Measurements from ENCODE around the gene DENR. TPM values are rescaled to one million over a fixed set of nuclear protein-coding genes. Genes with fewer than 3 reads are reported as not detected.

The DENR gene
- total and polyA plus RNA-seq, 2 of the 13 experiments (the other 11 are each of a cell fraction or from before 2014, with no cell fraction given), result 30.0 to 59.1 TPM

GRCh38 chr12:122730215-122731014, 22.2 kb upstream of the DENR start, which contains the start of gene HCAR1 (continued):
- 0 out of 2 replicates have a peak, but pooled peaks have one; percentile 3 for TF ChIP-seq SOX5 (CRISPR knock-in tag; IDR thresholded peaks at IDR 0.05; ENCODE audit: borderline replicate concordance)
- no peak for TF ChIP-seq MYPOP (CRISPR knock-in tag; IDR thresholded peaks at IDR 0.05)
- no peak for TF ChIP-seq CBX2 (IDR thresholded peaks at IDR 0.05; ENCODE audit: low read depth, low read length)
- TF ChIP-seq CBX2 (CRISPR knock-in tag; IDR thresholded peaks at IDR 0.05; ENCODE audit: low read depth), result no peak
- TF ChIP-seq ZNF7 (CRISPR knock-in tag; IDR thresholded peaks at IDR 0.05), result no peak
- TF ChIP-seq ZNF75D (CRISPR knock-in tag; IDR thresholded peaks at IDR 0.05; ENCODE audit: borderline replicate concordance), result no peak
- TF ChIP-seq SOX6 (IDR thresholded peaks at IDR 0.05), result no peak
- TF ChIP-seq SOX6 (CRISPR knock-in tag; IDR thresholded peaks at IDR 0.05), result 0 out of 2 replicates have a peak, but pooled peaks have one; percentile 19
- no peak for TF ChIP-seq KLF13 (CRISPR knock-in tag; IDR thresholded peaks at IDR 0.05)
- no peak for TF ChIP-seq MTERF4 (CRISPR knock-in tag; IDR thresholded peaks at IDR 0.05)
- TF ChIP-seq ZNF776 (CRISPR knock-in tag; IDR thresholded peaks at IDR 0.05), result no peak; the same call in 1 of the 2 replicates
- TF ChIP-seq MEIS1 (CRISPR knock-in tag; IDR thresholded peaks at IDR 0.05; ENCODE audit: borderline replicate concordance), result no peak
- no peak for TF ChIP-seq ZBTB1 (CRISPR knock-in tag; IDR thresholded peaks at IDR 0.05; ENCODE audit: borderline replicate concordance)
- TF ChIP-seq ZNF362 (CRISPR knock-in tag; IDR thresholded peaks at IDR 0.05; ENCODE audit: borderline replicate concordance), result no peak
- TF ChIP-seq ZBTB38 (CRISPR knock-in tag; IDR thresholded peaks at IDR 0.05), result peak; percentile 19; the same call in 1 of the 2 replicates
- TF ChIP-seq ZNF121 (CRISPR knock-in tag; IDR thresholded peaks at IDR 0.05), result no peak
